ENCODE results near the gene GIT2. TPM values are rescaled to one million over a fixed set of nuclear protein-coding genes. Genes with fewer than 3 reads are reported as not detected.

The GIT2 gene
- total RNA-seq, 4 donors from 2014 or later = 55.0 to 107 (median 79.8) TPM

DNA sequence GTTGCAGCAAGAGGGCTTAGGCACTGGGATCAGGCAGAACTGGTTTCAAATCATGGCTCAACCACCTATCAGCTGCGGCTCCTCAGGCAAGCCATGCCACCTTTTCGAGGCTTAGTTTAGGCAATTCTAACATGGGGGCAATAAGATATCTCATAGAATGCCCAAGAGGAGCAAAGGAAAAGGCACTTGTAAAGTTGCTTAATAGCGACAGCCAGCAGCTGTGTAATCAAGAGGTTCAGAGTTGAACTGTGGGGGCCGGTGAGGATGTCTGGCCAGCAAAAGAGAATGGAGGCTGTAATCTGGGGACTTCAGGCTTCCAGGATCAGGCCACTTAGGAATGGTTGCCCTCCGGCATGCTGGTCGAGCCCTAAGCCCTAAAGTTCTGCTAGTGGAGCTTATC is 99.1 kb downstream of the GIT2 start:
- Histone ChIP-seq H3K27ac (no peak overlapping the region), H3K36me3 (no peaks in the 10 kb centered on the region), H3K4me3 (no peak overlapping the region), H3K27me3 (no peaks in the 10 kb centered on the region), H3K4me1 (peaks cover 0 to 12% (median 0%) of the 10 kb centered on the region in 4 donors), H3K9me3 (no peaks in the 10 kb centered on the region)
- DNase-seq = no peak
- no peak for TF ChIP-seq POLR2A (IDR thresholded peaks at IDR 0.05)
- TF ChIP-seq, protein P1, sequence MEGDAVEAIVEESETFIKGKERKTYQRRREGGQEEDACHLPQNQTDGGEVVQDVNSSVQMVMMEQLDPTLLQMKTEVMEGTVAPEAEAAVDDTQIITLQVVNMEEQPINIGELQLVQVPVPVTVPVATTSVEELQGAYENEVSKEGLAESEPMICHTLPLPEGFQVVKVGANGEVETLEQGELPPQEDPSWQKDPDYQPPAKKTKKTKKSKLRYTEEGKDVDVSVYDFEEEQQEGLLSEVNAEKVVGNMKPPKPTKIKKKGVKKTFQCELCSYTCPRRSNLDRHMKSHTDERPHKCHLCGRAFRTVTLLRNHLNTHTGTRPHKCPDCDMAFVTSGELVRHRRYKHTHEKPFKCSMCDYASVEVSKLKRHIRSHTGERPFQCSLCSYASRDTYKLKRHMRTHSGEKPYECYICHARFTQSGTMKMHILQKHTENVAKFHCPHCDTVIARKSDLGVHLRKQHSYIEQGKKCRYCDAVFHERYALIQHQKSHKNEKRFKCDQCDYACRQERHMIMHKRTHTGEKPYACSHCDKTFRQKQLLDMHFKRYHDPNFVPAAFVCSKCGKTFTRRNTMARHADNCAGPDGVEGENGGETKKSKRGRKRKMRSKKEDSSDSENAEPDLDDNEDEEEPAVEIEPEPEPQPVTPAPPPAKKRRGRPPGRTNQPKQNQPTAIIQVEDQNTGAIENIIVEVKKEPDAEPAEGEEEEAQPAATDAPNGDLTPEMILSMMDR (IDR thresholded peaks at IDR 0.05) = no peak

DNA sequence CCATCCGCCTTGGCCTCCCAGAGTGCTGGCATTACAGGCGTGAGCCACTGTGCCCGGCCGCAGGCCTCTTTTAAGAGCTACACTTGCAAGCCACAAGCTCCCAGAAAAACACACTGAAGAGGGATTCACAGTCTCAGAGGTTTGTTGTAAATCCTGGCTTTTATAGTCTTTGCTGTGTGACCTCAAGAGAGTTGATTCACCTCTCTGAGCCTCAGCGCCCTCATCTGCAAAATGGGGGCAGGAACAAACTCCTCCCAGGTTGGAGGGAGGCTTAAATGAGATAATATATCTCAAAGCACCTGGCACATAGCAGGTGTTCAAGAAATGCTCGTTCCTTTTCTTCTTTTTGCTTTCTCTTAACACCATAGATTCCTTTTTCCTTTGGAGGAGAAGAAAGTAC is 100.0 kb downstream of the GIT2 start:
- Histone ChIP-seq H3K36me3 (no peaks in the 10 kb centered on the region), H3K9me3 (no peaks in the 10 kb centered on the region), H3K4me1 (peaks cover 0 to 4% (median 0%) of the 10 kb centered on the region in 4 donors), H3K4me3 (no peak overlapping the region), H3K27ac (no peak overlapping the region), H3K27me3 (no peaks in the 10 kb centered on the region)
- TF ChIP-seq, protein P1 (IDR thresholded peaks at IDR 0.05) = no peak
- TF ChIP-seq POLR2A (IDR thresholded peaks at IDR 0.05) = no peak
- no peak for DNase-seq

DNA sequence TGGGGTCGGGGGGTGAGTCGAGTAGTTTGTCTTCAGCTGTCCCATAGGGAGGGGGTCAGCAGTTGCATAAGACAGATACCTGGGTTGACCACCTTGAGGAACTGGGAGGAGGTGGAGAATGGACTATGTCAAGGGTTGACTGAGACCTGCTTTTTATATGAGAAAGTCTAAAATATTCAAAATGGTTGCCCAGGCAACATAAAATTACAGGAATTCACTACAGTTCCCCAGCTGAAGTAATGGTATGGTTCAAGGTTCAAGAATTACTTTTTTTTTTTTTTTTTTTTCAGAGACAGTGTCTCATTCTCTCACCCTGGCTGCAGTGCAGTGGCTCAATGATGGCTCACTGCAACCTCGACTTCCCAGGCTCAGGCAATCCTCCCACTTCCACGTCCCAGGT is 101.2 kb downstream of the GIT2 start:
- no peaks in the 10 kb centered on the region for H3K36me3 ChIP-seq
- no peaks in the 10 kb centered on the region for H3K4me1 ChIP-seq
- no peak overlapping the region for H3K27ac ChIP-seq
- no peak for DNase-seq
- no peaks in the 10 kb centered on the region for H3K27me3 ChIP-seq
- H3K9me3 ChIP-seq = no peaks in the 10 kb centered on the region
- H3K4me3 ChIP-seq = no peak overlapping the region
- no peak for TF ChIP-seq POLR2A (IDR thresholded peaks at IDR 0.05)
- TF ChIP-seq, protein P1 (IDR thresholded peaks at IDR 0.05) = no peak

DNA sequence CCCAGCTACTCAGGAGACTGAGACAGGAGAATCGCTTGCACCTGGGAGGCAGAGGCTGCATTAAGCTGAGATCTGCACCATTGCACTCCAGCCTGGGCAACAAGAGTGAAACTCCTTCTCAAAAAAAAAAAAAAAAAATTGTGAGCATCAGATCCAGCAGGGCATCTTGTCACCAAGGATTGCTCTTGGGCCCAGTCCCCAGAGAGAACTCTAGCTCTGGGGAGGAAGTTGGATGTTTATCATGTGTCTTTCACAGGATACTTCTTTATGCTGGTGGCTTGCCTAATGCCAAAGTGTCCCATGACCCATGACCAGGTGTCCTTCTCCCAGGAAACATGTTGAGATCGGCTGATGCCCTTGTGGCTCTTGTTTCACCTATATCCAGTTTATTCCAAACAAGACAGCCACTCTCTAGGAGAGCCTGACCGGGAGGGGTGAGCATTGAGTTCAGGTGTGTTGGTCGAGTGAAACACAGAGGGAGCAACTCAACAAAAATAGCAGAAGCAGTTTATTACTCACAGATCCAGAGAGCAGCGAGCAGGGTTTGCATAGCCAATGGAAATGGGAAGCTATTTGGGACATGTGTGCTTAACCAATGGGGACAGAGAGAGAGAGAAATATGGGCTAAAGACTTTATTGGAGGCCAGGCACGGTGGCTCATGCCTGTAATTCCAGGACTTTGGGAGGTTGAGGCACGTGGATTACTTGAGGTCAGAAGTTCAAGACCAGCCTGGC is 102.7 kb downstream of the GIT2 start:
- Histone ChIP-seq H3K27me3 (no peaks in the 10 kb centered on the region), H3K4me1 (peaks cover 0 to 4% (median under 1%) of the 10 kb centered on the region in 4 donors), H3K36me3 (no peaks in the 10 kb centered on the region), H3K9me3 (no peaks in the 10 kb centered on the region), H3K27ac (peak overlapping the region in 1 of 4 donors; percentile 13), H3K4me3 (no peak overlapping the region)
- no peak for DNase-seq
- TF ChIP-seq POLR2A (IDR thresholded peaks at IDR 0.05) = no peak
- TF ChIP-seq, protein P1 (IDR thresholded peaks at IDR 0.05) = no peak

DNA sequence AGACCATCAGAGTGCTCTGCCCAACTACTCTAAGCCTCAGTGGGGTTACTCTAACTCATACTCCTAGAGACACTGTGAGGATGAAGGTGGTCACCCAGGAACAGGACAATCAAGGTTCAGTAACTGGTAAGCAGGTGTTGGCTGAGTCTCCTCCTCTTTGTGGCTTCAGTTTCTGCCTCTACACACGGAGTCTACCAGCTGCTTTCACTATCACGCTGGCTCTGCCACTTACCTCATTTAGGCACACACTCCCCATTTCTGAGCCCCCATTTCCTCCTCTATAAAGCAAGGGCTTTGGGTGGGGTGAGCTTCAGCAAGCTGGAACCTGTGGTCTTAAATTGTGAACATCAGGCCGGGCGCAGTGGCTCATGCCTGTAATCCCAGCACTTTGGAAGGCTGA is 103.4 kb downstream of the GIT2 start:
- Histone ChIP-seq H3K36me3 (no peaks in the 10 kb centered on the region), H3K4me3 (no peak overlapping the region), H3K4me1 (peaks cover 0 to 7% (median 2%) of the 10 kb centered on the region in 4 donors), H3K27me3 (no peaks in the 10 kb centered on the region), H3K9me3 (no peaks in the 10 kb centered on the region), H3K27ac (peak overlapping the region in 1 of 4 donors; percentile 38)
- no peak for TF ChIP-seq POLR2A (IDR thresholded peaks at IDR 0.05)
- TF ChIP-seq, protein P1 (IDR thresholded peaks at IDR 0.05) = no peak
- peak in 1 of 3 donors; percentile 28 for DNase-seq
